OCI-LY3 (cell line): Measurements from ENCODE around the gene PRR7.

Source experiments
- H2AFZ ChIP-seq: fragments of 200-600, 300-600 bp; shearing (Covaris generic); 2 replicates; pipeline ENCODE4 v1.6.0; 2014; ENCODE audit warnings: antibody characterized with exemption, low read depth, low read length
- H3K27ac ChIP-seq: fragments of 200-600, 300-600 bp; sonication (generic); 2 replicates; pipeline ENCODE4 v1.5.1; 2014; ENCODE audit warnings: mild to moderate bottlenecking, low read length, moderate library complexity, mixed read lengths
- H3K27me3 ChIP-seq: fragments of 200-600, 300-600 bp; sonication (generic); 2 replicates; pipeline ENCODE4 v1.6.1; 2014; ENCODE audit warnings: low read depth, low read length, mixed read lengths
- H3K36me3 ChIP-seq: fragments of 200-600, 300-600 bp; sonication (generic); replicated peaks from 2 replicates; pipeline ENCODE3; 2014; ENCODE audit warnings: low read depth, low read length, mixed read lengths
- H3K4me1 ChIP-seq: fragments of 300-600, 200-600 bp; sonication (generic); 2 replicates; pipeline ENCODE4 v1.6.1; 2014; ENCODE audit warnings: low read length, mixed read lengths
- H3K4me2 ChIP-seq: fragments of 200-600, 300-600 bp; sonication (generic); 2 replicates; pipeline ENCODE4 v1.6.1; 2014; ENCODE audit warnings: low read length, mixed read lengths
- H3K4me3 ChIP-seq: fragments of 300-600, 200-600 bp; sonication (generic); 2 replicates; pipeline ENCODE4 v1.5.1; 2014; ENCODE audit warnings: antibody characterized with exemption, mild to moderate bottlenecking, low read length, moderate library complexity
- H3K79me2 ChIP-seq: fragments of 300-600, 200-600 bp; shearing (Covaris generic); 2 replicates; pipeline ENCODE4 v1.6.1; 2014; ENCODE audit warnings: mild to moderate bottlenecking, low read length, mixed read lengths
- H3K9ac ChIP-seq: fragments of 300-600, 200-600 bp; shearing (Covaris generic); 2 replicates; pipeline ENCODE4 v1.6.0; 2014; ENCODE audit warnings: mild to moderate bottlenecking, low read length, moderate library complexity
- H3K9me3 ChIP-seq: fragments of 200-600, 300-600 bp; shearing (Covaris generic); 2 replicates; pipeline ENCODE4 v1.6.1; 2014; ENCODE audit warnings: low read length, mixed read lengths; ENCODE audit not compliant: insufficient read depth
- H4K20me1 ChIP-seq: fragments of 200-600, 300-600 bp; sonication (generic); 2 replicates; pipeline ENCODE4 v1.6.1; 2016; ENCODE audit warnings: low read length, mixed read lengths; ENCODE audit not compliant: insufficient read depth
- EZH2phosphoT487 ChIP-seq: fragments of 200-600 bp; shearing (Covaris generic); IDR thresholded peaks from 2 replicates; pipeline ENCODE4 v1.6.1; 2018; ENCODE audit warnings: antibody characterized with exemption, mixed run types, low read depth
- TF ChIP-seq, protein P1 (sequence below): fragments of 200-600, 300-600 bp; sonication (generic); IDR thresholded peaks from 2 replicates; pipeline ENCODE4 v1.5.1; 2014; ENCODE audit warnings: antibody characterized with exemption, low read length, low read depth

PRR7 gene

DNA sequence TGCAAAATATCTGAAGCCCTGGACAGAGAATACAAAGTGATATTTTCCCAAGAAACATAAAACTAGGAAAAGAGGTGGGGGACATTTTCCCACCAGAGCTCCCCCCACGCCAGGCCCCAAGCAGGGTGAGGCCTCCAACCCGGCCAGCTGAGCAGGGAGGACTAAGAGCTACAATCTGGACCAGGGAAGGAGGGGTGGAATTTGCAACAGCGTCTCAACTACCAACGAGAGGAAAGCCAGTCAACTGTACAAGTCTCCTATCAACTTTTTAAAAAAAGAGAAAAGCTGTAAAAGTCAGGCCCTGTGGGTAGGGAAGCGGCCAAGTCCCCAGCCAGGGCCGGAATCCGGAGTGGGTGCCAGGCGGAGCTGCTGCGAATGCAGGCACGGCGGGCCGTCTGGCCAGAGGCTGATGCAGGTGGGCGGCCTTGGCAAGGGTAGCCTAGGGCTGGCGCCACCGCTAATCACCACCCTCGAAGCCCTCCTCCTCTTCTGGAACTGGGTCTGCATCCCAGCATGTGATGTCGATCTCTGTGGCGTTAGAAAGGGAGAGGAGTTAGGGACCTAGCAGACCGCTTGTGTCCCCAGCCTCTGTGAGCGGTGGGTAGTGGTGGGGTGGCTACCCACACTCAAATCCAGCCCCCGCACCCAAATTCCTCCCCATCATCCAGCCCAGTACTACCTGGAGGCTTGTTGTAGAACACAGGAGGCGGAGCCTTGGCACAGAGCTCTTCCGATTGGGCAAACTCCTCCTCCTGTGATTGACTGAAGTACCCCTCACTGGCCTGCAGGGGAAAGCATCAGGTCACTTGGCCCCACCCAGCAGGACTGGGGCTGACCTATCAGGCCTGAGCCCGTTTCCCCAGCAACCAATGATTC lies 10.6 kb downstream of the PRR7 start:
- H2AFZ ChIP-seq = no peak overlapping the region
- no peaks in the 10 kb centered on the region for H3K9me3 ChIP-seq
- H3K4me2 ChIP-seq = no peak overlapping the region
- TF ChIP-seq, protein P1, sequence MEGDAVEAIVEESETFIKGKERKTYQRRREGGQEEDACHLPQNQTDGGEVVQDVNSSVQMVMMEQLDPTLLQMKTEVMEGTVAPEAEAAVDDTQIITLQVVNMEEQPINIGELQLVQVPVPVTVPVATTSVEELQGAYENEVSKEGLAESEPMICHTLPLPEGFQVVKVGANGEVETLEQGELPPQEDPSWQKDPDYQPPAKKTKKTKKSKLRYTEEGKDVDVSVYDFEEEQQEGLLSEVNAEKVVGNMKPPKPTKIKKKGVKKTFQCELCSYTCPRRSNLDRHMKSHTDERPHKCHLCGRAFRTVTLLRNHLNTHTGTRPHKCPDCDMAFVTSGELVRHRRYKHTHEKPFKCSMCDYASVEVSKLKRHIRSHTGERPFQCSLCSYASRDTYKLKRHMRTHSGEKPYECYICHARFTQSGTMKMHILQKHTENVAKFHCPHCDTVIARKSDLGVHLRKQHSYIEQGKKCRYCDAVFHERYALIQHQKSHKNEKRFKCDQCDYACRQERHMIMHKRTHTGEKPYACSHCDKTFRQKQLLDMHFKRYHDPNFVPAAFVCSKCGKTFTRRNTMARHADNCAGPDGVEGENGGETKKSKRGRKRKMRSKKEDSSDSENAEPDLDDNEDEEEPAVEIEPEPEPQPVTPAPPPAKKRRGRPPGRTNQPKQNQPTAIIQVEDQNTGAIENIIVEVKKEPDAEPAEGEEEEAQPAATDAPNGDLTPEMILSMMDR = no peak
- no peak for TF ChIP-seq EZH2phosphoT487
- H3K4me3 ChIP-seq = no peak overlapping the region
- no peak overlapping the region for H3K9ac ChIP-seq
- peaks cover 23% of the 10 kb centered on the region for H4K20me1 ChIP-seq
- no peak overlapping the region for H3K27ac ChIP-seq
- H3K27me3 ChIP-seq = no peaks in the 10 kb centered on the region
- H3K79me2 ChIP-seq = no peaks in the 10 kb centered on the region
- no peaks in the 10 kb centered on the region for H3K36me3 ChIP-seq
- H3K4me1 ChIP-seq = peaks cover 14% of the 10 kb centered on the region

DNA sequence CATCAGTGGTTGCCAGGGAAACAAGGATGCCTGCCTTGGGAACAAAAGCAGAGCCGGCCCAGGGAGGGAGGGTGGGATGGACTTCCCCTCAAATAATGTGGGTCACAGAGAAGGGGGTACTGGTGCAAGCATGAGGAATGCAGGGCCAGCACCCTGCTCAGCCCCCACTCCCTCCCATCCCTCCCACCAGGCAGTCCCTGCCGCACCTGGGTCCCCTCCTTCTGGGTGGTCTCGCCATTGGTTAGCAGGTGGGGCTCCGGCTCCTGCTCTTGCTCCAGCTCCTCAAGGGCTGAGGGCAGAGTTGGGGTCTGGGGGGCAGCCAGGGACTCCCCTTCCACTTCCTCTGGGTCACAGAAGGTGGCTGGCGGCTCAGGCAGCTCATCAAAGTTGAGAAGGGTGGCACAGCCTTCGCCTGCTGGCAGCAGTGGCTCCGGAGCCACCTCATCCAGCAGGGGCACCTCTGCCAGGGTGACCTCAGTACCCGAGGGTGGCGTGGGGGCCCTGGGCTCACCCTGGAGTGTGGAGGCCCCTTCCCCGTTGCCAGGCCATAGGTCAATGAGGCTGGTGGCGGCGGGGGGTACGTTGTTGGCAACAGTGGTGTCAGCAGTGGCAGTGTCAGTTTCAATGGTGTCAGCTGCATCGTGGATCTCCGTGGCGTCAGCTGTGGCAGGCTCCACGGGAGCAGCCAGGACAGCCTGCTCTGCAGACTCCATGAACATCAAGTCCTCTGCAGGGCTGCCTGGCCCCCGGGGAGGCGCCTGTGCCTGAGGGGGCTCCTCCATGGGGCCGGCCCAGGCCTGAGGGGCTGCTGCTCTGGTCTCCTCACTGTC lies 11.5 kb downstream of the PRR7 start:
- H3K4me1 ChIP-seq = peaks cover 14% of the 10 kb centered on the region
- H3K9me3 ChIP-seq = no peaks in the 10 kb centered on the region
- H3K27me3 ChIP-seq = no peaks in the 10 kb centered on the region
- H2AFZ ChIP-seq = no peak overlapping the region
- H3K4me3 ChIP-seq = no peak overlapping the region
- H3K79me2 ChIP-seq = no peaks in the 10 kb centered on the region
- H3K4me2 ChIP-seq = no peak overlapping the region
- peaks cover 18% of the 10 kb centered on the region for H4K20me1 ChIP-seq
- H3K9ac ChIP-seq = no peak overlapping the region
- no peak overlapping the region for H3K27ac ChIP-seq
- H3K36me3 ChIP-seq = no peaks in the 10 kb centered on the region
- TF ChIP-seq EZH2phosphoT487 = no peak
- TF ChIP-seq, protein P1 = no peak

DNA sequence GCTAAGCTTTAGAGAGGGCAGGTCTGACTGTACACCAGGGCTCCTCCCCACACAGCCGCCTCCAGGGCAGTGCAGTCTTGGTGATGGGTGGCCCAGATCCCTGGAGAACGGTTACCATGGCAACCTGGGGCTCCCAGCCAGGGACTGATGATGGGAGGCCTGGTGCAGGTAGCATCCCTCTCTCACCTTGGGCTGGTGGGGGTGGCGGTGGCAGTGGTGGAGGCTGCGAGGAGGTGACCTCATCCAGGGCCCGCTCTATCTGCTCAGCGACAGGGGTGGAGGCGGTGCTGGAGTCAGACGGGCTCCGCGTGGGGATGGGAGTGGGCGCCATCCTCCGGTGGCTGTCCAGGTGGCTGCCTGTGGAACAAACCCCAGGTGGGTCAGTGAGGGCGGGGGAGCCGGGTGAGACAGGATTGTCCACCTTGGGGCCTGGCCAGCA lies 12.3 kb downstream of the PRR7 start:
- no peaks in the 10 kb centered on the region for H3K27me3 ChIP-seq
- H3K27ac ChIP-seq = no peak overlapping the region

More for the DNA sequence above, 12.3 kb downstream of the PRR7 start:
- H3K36me3 ChIP-seq = peaks cover 4% of the 10 kb centered on the region
- H3K79me2 ChIP-seq = no peaks in the 10 kb centered on the region
- H3K9ac ChIP-seq = no peak overlapping the region
- H3K9me3 ChIP-seq = no peaks in the 10 kb centered on the region
- H3K4me1 ChIP-seq = peaks cover 6% of the 10 kb centered on the region
- H2AFZ ChIP-seq = no peak overlapping the region
- H4K20me1 ChIP-seq = peaks cover 10% of the 10 kb centered on the region
- no peak for TF ChIP-seq EZH2phosphoT487
- TF ChIP-seq, protein P1 = no peak
- no peak overlapping the region for H3K4me2 ChIP-seq
- H3K4me3 ChIP-seq = no peak overlapping the region
